GM23338 (cell line): ENCODE measurements around the gene AFF1. TPM values are rescaled to one million over a fixed set of nuclear protein-coding genes. Genes with fewer than 3 reads are reported as not detected.
A peak's percentile ranks its signal among the peaks of the same experiment; 100 is the strongest.

ENCODE experiments used
- ATAC-seq: fragments of 200-7000 bp; cut with Tn5 transposase; 3 replicates; pipeline ENCODE4 v1.9.1; 2020
- DNase-seq: peaks from one replicate; pipeline ENCODE4 v3.0.0-alpha.2; 2015; ENCODE audit warnings: low spot score
- H2AFZ ChIP-seq: fragments of 200-600 bp; sonication (generic); 2 replicates; pipeline ENCODE4 v1.8.0; 2016; ENCODE audit warnings: antibody characterized with exemption, mild to moderate bottlenecking, moderate library complexity
- H3F3A ChIP-seq: fragments of 200-600 bp; sonication (generic); replicated peaks from 2 replicates; pipeline ENCODE4 v1.8.0; 2017; ENCODE audit warnings: antibody characterized with exemption, mixed run types, low read depth
- H3K27ac ChIP-seq: fragments of 200-600 bp; sonication (generic); 2 replicates; pipeline ENCODE4 v1.6.1; 2016; ENCODE audit warnings: low read depth
- H3K27me3 ChIP-seq: fragments of 200-600 bp; sonication (generic); 2 replicates; pipeline ENCODE4 v1.8.0; 2016; ENCODE audit warnings: mild to moderate bottlenecking, mixed run types, moderate library complexity; ENCODE audit not compliant: insufficient read depth
- H3K36me3 ChIP-seq: fragments of 200-600 bp; sonication (generic); 2 replicates; pipeline ENCODE4 v1.8.0; 2016; ENCODE audit warnings: mild to moderate bottlenecking; ENCODE audit not compliant: insufficient read depth
- H3K4me1 ChIP-seq: fragments of 200-600 bp; sonication (generic); 2 replicates; pipeline ENCODE4 v1.8.0; 2016; ENCODE audit warnings: mild to moderate bottlenecking, moderate library complexity; ENCODE audit not compliant: insufficient read depth
- H3K4me2 ChIP-seq: fragments of 200-600 bp; sonication (generic); 2 replicates; pipeline ENCODE4 v1.7.1; 2017; ENCODE audit warnings: mixed run types
- H3K4me3 ChIP-seq: fragments of 200-600 bp; sonication (generic); 2 replicates; pipeline ENCODE4 v1.6.1; 2016; ENCODE audit warnings: mixed run types
- H3K79me2 ChIP-seq: fragments of 200-600 bp; sonication (generic); replicated peaks from 2 replicates; pipeline ENCODE4 v1.8.0; 2017; ENCODE audit warnings: mild to moderate bottlenecking; ENCODE audit not compliant: insufficient read depth
- H3K9me2 ChIP-seq: fragments of 200-600 bp; sonication (generic); 2 replicates; pipeline ENCODE4 v1.8.0; 2017; ENCODE audit not compliant: insufficient read depth
- H4K20me1 ChIP-seq: fragments of 200-600 bp; sonication (generic); replicated peaks from 2 replicates; pipeline ENCODE4 v1.8.0; 2017; ENCODE audit warnings: mild to moderate bottlenecking; ENCODE audit not compliant: insufficient read depth
- H3K27ac Mint-ChIP-seq: 2 replicates; pipeline ENCODE4 v1.8.0; 2020; ENCODE audit warnings: inconsistent platforms, mild to moderate bottlenecking, moderate library complexity, mixed read lengths
- H3K27me3 Mint-ChIP-seq: 3 replicates; pipeline ENCODE4 v1.8.0; 2022; ENCODE audit warnings: low read depth, mild to moderate bottlenecking, moderate library complexity, mixed read lengths, inconsistent platforms; ENCODE audit not compliant: insufficient read depth, poor library complexity
- H3K36me3 Mint-ChIP-seq: 3 replicates; pipeline ENCODE4 v1.8.0; 2021; ENCODE audit warnings: low read depth, mild to moderate bottlenecking, inconsistent platforms, moderate library complexity, mixed read lengths
- H3K4me1 Mint-ChIP-seq: 3 replicates; pipeline ENCODE4 v1.8.0; 2020; ENCODE audit warnings: mild to moderate bottlenecking, inconsistent platforms, mixed read lengths
- H3K4me3 Mint-ChIP-seq: 3 replicates; pipeline ENCODE4 v1.8.0; 2021; ENCODE audit warnings: moderate library complexity, mild to moderate bottlenecking, inconsistent platforms, mixed read lengths
- H3K9me3 Mint-ChIP-seq: 3 replicates; pipeline ENCODE4 v1.8.0; 2020; ENCODE audit warnings: moderate library complexity, mild to moderate bottlenecking, inconsistent platforms, mixed read lengths
- CREB1 ChIP-seq: fragments of 250-450 bp; sonication (Bioruptor Pico); IDR thresholded peaks from 2 replicates; pipeline ENCODE4 v1.5.0; 2020; ENCODE audit warnings: low read depth, mild to moderate bottlenecking, moderate library complexity
- EZH2 ChIP-seq: fragments of 200-600 bp; sonication (generic); IDR thresholded peaks from one replicate; pipeline ENCODE4 v1.8.0; 2017; ENCODE audit warnings: antibody characterized with exemption, mild to moderate bottlenecking, low read depth; ENCODE audit not compliant: unreplicated experiment
- EZH2phosphoT487 ChIP-seq: fragments of 200-600 bp; sonication (generic); IDR thresholded peaks from one replicate; pipeline ENCODE4 v1.8.1; 2018; ENCODE audit warnings: antibody characterized with exemption; ENCODE audit not compliant: unreplicated experiment
- JUNB ChIP-seq: IDR thresholded peaks from one replicate; pipeline ENCODE4 v1.6.1; 2016; ENCODE audit warnings: antibody characterized with exemption; ENCODE audit not compliant: unreplicated experiment
- NANOG ChIP-seq: IDR thresholded peaks from 2 replicates; pipeline ENCODE4 v1.6.1; 2016; ENCODE audit warnings: antibody characterized with exemption, borderline replicate concordance
- POLR2AphosphoS5 ChIP-seq: IDR thresholded peaks from 2 replicates; pipeline ENCODE4 v1.6.1; 2016; ENCODE audit warnings: antibody characterized with exemption, low read depth
- STAT1 ChIP-seq: IDR thresholded peaks from one replicate; pipeline ENCODE4 v1.6.1; 2016; ENCODE audit warnings: antibody characterized with exemption; ENCODE audit not compliant: unreplicated experiment
- ZNF114 ChIP-seq: fragments of 250-450 bp; sonication (Bioruptor Pico); IDR thresholded peaks from 2 replicates; pipeline ENCODE4 v1.5.0; 2020; ENCODE audit warnings: mild to moderate bottlenecking, moderate library complexity
- ZNF331 ChIP-seq: fragments of 250-450 bp; sonication (Bioruptor Pico); IDR thresholded peaks from 2 replicates; pipeline ENCODE4 v1.5.0; 2020; ENCODE audit warnings: low read depth, mild to moderate bottlenecking, moderate library complexity
- polyA plus RNA-seq: library from polyadenylated mRNA; unstranded; fragments of >200 nt; fragmentation: Nextera tagmentation; extraction: Ambion mirVana; gene quantifications from 2 replicates; pipeline ENCODE4 v1.2.1, GENCODE V29; 2016
- total RNA-seq: library from RNA; depleted of rRNA; stranded (reverse); fragments of >200 nt; shearing (Covaris generic); gene quantifications from 2 replicates; pipeline ENCODE4 v1.2.3, GENCODE V29; 2014
- TF ChIP-seq, protein P1 (sequence below): IDR thresholded peaks from 2 replicates; pipeline ENCODE4 v1.6.1; 2016; ENCODE audit warnings: antibody characterized with exemption
- TF ChIP-seq, protein P2 (sequence below): fragments of 250-450 bp; sonication (Bioruptor Pico); IDR thresholded peaks from 2 replicates; pipeline ENCODE4 v1.5.0; 2020; ENCODE audit warnings: mild to moderate bottlenecking, moderate library complexity
- TF ChIP-seq, protein P3 (sequence below): IDR thresholded peaks from one replicate; pipeline ENCODE4 v1.6.1; 2018; ENCODE audit warnings: antibody characterized with exemption; ENCODE audit not compliant: unreplicated experiment

The AFF1 gene
- total and polyA plus RNA-seq, 2 experiments from 2014 or later, result 42.6 to 67.2 TPM

DNA sequence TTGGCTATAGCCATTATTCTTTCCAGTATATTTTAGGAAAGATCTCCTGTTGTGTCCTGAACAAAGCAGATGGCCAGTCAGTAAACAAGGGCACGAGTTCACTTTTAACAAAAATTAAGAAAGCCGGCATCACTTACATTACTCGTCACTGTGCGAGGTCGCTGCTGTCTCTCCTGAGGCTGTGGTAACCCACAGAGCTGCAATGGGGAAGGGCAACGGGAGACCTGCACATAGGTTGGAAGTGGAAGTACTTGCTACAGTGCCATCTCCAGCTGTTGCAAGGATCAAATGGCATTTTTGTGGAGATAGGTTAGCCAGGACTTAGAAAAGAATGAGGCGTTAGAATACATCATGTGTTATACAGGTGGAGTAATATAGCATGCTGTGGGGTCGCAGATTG, 153.4 kb downstream of the AFF1 start:
- Histone ChIP-seq H3F3A (no peaks in the 10 kb centered on the region), H2AFZ (no peak overlapping the region), H3K4me2 (no peak overlapping the region), H3K36me3 (peaks cover 12% of the 10 kb centered on the region; the same call in 1 of the 2 replicates), H3K9me2 (no peaks in the 10 kb centered on the region), H3K4me3 (no peak overlapping the region), H4K20me1 (no peaks in the 10 kb centered on the region), H3K27me3 (no peaks in the 10 kb centered on the region), H3K79me2 (0 out of 2 replicates have a peak, but pooled peaks cover 5% of the 10 kb centered on the region), H3K27ac (no peak overlapping the region), H3K4me1 (no peaks in the 10 kb centered on the region)
- TF ChIP-seq ZNF114 (CRISPR knock-in tag) (no peak), CREB1 (CRISPR knock-in tag) (no peak), NANOG (no peak), JUNB (no peak), STAT1 (no peak), EZH2 (no peak)
- Mint-ChIP-seq H3K4me1 (peaks cover 15% of the 10 kb centered on the region), H3K9me3 (no peaks in the 10 kb centered on the region), H3K27ac (peak overlapping the region; percentile 51), H3K4me3 (no peak overlapping the region), H3K36me3 (peaks cover 17% of the 10 kb centered on the region), H3K27me3 (peaks cover 1% of the 10 kb centered on the region)
- ATAC-seq (peak; percentile 60), DNase-seq (no peak)

DNA sequence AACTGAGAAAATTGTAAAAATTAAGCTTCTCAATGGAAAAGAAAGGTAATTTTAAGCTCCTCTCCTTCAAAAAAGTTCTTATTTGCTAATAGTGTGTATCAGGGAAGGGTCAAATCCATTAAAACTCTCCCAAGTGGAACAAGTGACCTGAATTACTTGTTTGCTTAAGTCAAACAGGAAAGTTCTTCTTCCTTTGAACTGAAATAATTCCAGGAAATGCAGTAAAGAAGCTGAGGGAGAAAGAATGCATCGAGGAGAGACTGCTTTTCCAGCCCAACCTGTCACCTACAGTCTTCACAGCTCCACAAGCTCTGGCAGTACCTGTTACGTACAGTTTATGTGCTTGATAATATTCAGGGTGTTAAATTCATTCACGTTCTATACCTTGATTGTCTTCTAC, 154.6 kb downstream of the AFF1 start:
- Histone ChIP-seq H3K36me3 (peaks cover 12% of the 10 kb centered on the region; the same call in 1 of the 2 replicates), H2AFZ (no peak overlapping the region), H3K27me3 (no peaks in the 10 kb centered on the region), H3K4me3 (no peak overlapping the region), H3K4me1 (no peaks in the 10 kb centered on the region), H4K20me1 (no peaks in the 10 kb centered on the region; the same call in 1 of the 2 replicates), H3K79me2 (no peaks in the 10 kb centered on the region), H3K4me2 (no peak overlapping the region), H3K27ac (no peak overlapping the region), H3K9me2 (no peaks in the 10 kb centered on the region), H3F3A (no peaks in the 10 kb centered on the region)
- no peak overlapping the region; the same call in 1 of the 2 replicates for H3K27ac Mint-ChIP-seq
- peaks cover 17% of the 10 kb centered on the region for H3K36me3 Mint-ChIP-seq
- no peak for DNase-seq
- no peak for ATAC-seq
- H3K27me3 Mint-ChIP-seq, result peaks cover 3% of the 10 kb centered on the region
- no peak overlapping the region for H3K4me3 Mint-ChIP-seq
- H3K4me1 Mint-ChIP-seq, result peaks cover 18% of the 10 kb centered on the region
- H3K9me3 Mint-ChIP-seq, result no peaks in the 10 kb centered on the region
- TF ChIP-seq ZNF114 (CRISPR knock-in tag), result no peak
- TF ChIP-seq, protein P1, sequence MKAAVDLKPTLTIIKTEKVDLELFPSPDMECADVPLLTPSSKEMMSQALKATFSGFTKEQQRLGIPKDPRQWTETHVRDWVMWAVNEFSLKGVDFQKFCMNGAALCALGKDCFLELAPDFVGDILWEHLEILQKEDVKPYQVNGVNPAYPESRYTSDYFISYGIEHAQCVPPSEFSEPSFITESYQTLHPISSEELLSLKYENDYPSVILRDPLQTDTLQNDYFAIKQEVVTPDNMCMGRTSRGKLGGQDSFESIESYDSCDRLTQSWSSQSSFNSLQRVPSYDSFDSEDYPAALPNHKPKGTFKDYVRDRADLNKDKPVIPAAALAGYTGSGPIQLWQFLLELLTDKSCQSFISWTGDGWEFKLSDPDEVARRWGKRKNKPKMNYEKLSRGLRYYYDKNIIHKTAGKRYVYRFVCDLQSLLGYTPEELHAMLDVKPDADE, result no peak
- TF ChIP-seq JUNB, result no peak
- TF ChIP-seq, protein P2, sequence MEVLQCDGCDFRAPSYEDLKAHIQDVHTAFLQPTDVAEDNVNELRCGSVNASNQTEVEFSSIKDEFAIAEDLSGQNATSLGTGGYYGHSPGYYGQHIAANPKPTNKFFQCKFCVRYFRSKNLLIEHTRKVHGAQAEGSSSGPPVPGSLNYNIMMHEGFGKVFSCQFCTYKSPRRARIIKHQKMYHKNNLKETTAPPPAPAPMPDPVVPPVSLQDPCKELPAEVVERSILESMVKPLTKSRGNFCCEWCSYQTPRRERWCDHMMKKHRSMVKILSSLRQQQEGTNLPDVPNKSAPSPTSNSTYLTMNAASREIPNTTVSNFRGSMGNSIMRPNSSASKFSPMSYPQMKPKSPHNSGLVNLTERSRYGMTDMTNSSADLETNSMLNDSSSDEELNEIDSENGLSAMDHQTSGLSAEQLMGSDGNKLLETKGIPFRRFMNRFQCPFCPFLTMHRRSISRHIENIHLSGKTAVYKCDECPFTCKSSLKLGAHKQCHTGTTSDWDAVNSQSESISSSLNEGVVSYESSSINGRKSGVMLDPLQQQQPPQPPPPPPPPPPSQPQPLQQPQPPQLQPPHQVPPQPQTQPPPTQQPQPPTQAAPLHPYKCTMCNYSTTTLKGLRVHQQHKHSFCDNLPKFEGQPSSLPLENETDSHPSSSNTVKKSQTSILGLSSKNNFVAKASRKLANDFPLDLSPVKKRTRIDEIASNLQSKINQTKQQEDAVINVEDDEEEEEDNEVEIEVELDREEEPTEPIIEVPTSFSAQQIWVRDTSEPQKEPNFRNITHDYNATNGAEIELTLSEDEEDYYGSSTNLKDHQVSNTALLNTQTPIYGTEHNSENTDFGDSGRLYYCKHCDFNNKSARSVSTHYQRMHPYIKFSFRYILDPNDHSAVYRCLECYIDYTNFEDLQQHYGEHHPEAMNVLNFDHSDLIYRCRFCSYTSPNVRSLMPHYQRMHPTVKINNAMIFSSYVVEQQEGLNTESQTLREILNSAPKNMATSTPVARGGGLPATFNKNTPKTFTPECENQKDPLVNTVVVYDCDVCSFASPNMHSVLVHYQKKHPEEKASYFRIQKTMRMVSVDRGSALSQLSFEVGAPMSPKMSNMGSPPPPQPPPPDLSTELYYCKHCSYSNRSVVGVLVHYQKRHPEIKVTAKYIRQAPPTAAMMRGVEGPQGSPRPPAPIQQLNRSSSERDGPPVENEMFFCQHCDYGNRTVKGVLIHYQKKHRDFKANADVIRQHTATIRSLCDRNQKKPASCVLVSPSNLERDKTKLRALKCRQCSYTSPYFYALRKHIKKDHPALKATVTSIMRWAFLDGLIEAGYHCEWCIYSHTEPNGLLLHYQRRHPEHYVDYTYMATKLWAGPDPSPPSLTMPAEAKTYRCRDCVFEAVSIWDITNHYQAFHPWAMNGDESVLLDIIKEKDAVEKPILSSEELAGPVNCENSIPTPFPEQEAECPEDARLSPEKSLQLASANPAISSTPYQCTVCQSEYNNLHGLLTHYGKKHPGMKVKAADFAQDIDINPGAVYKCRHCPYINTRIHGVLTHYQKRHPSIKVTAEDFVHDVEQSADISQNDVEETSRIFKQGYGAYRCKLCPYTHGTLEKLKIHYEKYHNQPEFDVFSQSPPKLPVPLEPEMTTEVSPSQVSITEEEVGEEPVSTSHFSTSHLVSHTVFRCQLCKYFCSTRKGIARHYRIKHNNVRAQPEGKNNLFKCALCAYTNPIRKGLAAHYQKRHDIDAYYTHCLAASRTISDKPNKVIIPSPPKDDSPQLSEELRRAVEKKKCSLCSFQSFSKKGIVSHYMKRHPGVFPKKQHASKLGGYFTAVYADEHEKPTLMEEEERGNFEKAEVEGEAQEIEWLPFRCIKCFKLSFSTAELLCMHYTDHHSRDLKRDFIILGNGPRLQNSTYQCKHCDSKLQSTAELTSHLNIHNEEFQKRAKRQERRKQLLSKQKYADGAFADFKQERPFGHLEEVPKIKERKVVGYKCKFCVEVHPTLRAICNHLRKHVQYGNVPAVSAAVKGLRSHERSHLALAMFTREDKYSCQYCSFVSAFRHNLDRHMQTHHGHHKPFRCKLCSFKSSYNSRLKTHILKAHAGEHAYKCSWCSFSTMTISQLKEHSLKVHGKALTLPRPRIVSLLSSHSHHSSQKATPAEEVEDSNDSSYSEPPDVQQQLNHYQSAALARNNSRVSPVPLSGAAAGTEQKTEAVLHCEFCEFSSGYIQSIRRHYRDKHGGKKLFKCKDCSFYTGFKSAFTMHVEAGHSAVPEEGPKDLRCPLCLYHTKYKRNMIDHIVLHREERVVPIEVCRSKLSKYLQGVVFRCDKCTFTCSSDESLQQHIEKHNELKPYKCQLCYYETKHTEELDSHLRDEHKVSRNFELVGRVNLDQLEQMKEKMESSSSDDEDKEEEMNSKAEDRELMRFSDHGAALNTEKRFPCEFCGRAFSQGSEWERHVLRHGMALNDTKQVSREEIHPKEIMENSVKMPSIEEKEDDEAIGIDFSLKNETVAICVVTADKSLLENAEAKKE (CRISPR knock-in tag), result no peak
- TF ChIP-seq EZH2phosphoT487, result no peak
- TF ChIP-seq, protein P3, sequence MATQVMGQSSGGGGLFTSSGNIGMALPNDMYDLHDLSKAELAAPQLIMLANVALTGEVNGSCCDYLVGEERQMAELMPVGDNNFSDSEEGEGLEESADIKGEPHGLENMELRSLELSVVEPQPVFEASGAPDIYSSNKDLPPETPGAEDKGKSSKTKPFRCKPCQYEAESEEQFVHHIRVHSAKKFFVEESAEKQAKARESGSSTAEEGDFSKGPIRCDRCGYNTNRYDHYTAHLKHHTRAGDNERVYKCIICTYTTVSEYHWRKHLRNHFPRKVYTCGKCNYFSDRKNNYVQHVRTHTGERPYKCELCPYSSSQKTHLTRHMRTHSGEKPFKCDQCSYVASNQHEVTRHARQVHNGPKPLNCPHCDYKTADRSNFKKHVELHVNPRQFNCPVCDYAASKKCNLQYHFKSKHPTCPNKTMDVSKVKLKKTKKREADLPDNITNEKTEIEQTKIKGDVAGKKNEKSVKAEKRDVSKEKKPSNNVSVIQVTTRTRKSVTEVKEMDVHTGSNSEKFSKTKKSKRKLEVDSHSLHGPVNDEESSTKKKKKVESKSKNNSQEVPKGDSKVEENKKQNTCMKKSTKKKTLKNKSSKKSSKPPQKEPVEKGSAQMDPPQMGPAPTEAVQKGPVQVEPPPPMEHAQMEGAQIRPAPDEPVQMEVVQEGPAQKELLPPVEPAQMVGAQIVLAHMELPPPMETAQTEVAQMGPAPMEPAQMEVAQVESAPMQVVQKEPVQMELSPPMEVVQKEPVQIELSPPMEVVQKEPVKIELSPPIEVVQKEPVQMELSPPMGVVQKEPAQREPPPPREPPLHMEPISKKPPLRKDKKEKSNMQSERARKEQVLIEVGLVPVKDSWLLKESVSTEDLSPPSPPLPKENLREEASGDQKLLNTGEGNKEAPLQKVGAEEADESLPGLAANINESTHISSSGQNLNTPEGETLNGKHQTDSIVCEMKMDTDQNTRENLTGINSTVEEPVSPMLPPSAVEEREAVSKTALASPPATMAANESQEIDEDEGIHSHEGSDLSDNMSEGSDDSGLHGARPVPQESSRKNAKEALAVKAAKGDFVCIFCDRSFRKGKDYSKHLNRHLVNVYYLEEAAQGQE, result no peak
- no peak for TF ChIP-seq ZNF331 (CRISPR knock-in tag)
- TF ChIP-seq CREB1 (CRISPR knock-in tag), result no peak
- no peak for TF ChIP-seq STAT1
- no peak for TF ChIP-seq NANOG
- TF ChIP-seq POLR2AphosphoS5, result no peak
